ENCODE results near the gene PCDHA1.
"Not testable (repeated sequence)": the region's sequence is repeated elsewhere in the genome, so short reads cannot be mapped to it uniquely, and the experiment has no call there.

The PCDHA1 gene

GRCh38 chr5:140785905-140786686 is at the start of gene PCDHA1:
TSS of gene PCDHA1 (plus strand) at chr5:140786140.
- DNase-seq: no peak

GRCh38 chr5:140737486-140737885 is 48.5 kb upstream of the PCDHA1 start:
- no peak for DNase-seq

- DNase-seq: no peak
Observed at GRCh38 chr5:140741967-140742366, 44.0 kb upstream of the PCDHA1 start.

- DNase-seq: no peak
Observed at GRCh38 chr5:140753561-140753960, 32.4 kb upstream of the PCDHA1 start.

GRCh38 chr5:140764177-140764973 is 21.6 kb upstream of the PCDHA1 start:
- DNase-seq: no peak

GRCh38 chr5:140767444-140767843 is 18.5 kb upstream of the PCDHA1 start:
- DNase-seq: no peak

- no peak for DNase-seq
Observed at GRCh38 chr5:140780512-140780911, 5.4 kb upstream of the PCDHA1 start.

- DNase-seq: not testable (repeated sequence)
Observed at GRCh38 chr5:140787422-140787821, 1.5 kb downstream of the PCDHA1 start.

- not testable (repeated sequence) for DNase-seq
Observed at GRCh38 chr5:140787849-140788504, 2.0 kb downstream of the PCDHA1 start.

GRCh38 chr5:140791089-140791488 is 5.1 kb downstream of the PCDHA1 start:
- DNase-seq: no peak

GRCh38 chr5:140794595-140795258 is 8.8 kb downstream of the PCDHA1 start, which contains the start of gene PCDHA2:
TSS of gene PCDHA2 (plus strand) at chr5:140794852.
- no peak for DNase-seq

- DNase-seq: no peak
Observed at GRCh38 chr5:140795259-140795641, 9.3 kb downstream of the PCDHA1 start.

GRCh38 chr5:140796072-140796717 is 10.3 kb downstream of the PCDHA1 start:
- not testable (repeated sequence) for DNase-seq

- DNase-seq: no peak
Observed at GRCh38 chr5:140796718-140797095, 10.8 kb downstream of the PCDHA1 start.

- DNase-seq: no peak
Observed at GRCh38 chr5:140800816-140801493, 15.0 kb downstream of the PCDHA1 start, which contains the start of gene PCDHA3. TSS of gene PCDHA3 (plus strand) at chr5:140801057.

- no peak for DNase-seq
Observed at GRCh38 chr5:140801494-140801841, 15.5 kb downstream of the PCDHA1 start.

GRCh38 chr5:140802381-140802780 is 16.4 kb downstream of the PCDHA1 start:
- not testable (repeated sequence) for DNase-seq

- DNase-seq: no peak
Observed at GRCh38 chr5:140802781-140803271, 16.9 kb downstream of the PCDHA1 start.

- DNase-seq: no peak
Observed at GRCh38 chr5:140806834-140807775, 21.2 kb downstream of the PCDHA1 start, which contains the start of gene PCDHA4. TSS of gene PCDHA4 (plus strand) at chr5:140807068.

GRCh38 chr5:140808241-140808888 is 22.4 kb downstream of the PCDHA1 start:
- not testable (repeated sequence) for DNase-seq
